CD4-positive, alpha-beta T cell (primary cell): ENCODE data around the gene AIMP1. TPM values are rescaled to one million over a fixed set of nuclear protein-coding genes. Genes with fewer than 3 reads are reported as not detected.

ENCODE experiments used
- ATAC-seq: fragments of 200-7000 bp; cut with Tn5 transposase; one replicate; pipeline ENCODE4 v1.10.0; 2022; ENCODE audit warnings: mild to moderate bottlenecking; ENCODE audit not compliant: poor library complexity
- CTCF ChIA-PET: fragments of 350-600 bp; sonication (Branson Sonifier 250); formaldehyde crosslinking; loops from one replicate; lab custom pipeline; 2021; ENCODE audit warnings: antibody characterized with exemption, inconsistent platforms; lab: Charles Lee
- POLR2A ChIA-PET: fragments of 350-600 bp; sonication (Branson Sonifier 250); formaldehyde crosslinking; loops from one replicate; lab custom pipeline; 2021; ENCODE audit warnings: antibody characterized with exemption, inconsistent platforms; lab: Charles Lee
- DNase-seq, 14 experiments: peaks; one replicate each; pipeline ENCODE4 v3.0.0-alpha.2; 2013 to 2020; ENCODE audit warnings: mixed read lengths in 2 of 14
- H3K27ac ChIP-seq, 2 donors: one replicate each; pipeline versions ENCODE4 v1.5.1 to v1.7.0; 2013; ENCODE audit warnings: low read length in 2 of 2, low read depth in 1 of 2, mild to moderate bottlenecking in 1 of 2
- H3K27me3 ChIP-seq, 2 experiments: 1 replicate in 1 of 2; 2 replicates in 1 of 2; pipeline versions ENCODE4 v1.6.1 to v1.7.0; 2013; ENCODE audit warnings: low read length in 2 of 2, control low read depth in 1 of 2, mild to moderate bottlenecking in 1 of 2, moderate library complexity in 1 of 2; ENCODE audit not compliant: insufficient read depth in 2 of 2, control insufficient read depth in 1 of 2
- H3K36me3 ChIP-seq: one replicate; pipeline ENCODE4 v1.6.1; 2013; ENCODE audit warnings: low read length, control low read depth; ENCODE audit not compliant: insufficient read depth
- H3K4me1 ChIP-seq: one replicate; pipeline ENCODE4 v1.6.1; 2013; ENCODE audit warnings: low read length, control low read depth; ENCODE audit not compliant: insufficient read depth
- H3K4me3 ChIP-seq: one replicate; pipeline ENCODE4 v1.5.1; 2013; ENCODE audit warnings: mild to moderate bottlenecking, low read length, moderate library complexity
- H3K9me3 ChIP-seq, 2 experiments: 1 replicate in 1 of 2; 2 replicates in 1 of 2; pipeline versions ENCODE4 v1.6.1 to v1.7.0; 2013; ENCODE audit warnings: low read length in 2 of 2, mild to moderate bottlenecking in 2 of 2, control low read depth in 1 of 2, moderate library complexity in 1 of 2; ENCODE audit not compliant: control insufficient read depth in 1 of 2, insufficient read depth in 1 of 2
- H3K27ac Mint-ChIP-seq: one replicate; pipeline ENCODE4 v1.8.0; 2020; ENCODE audit warnings: mixed read lengths
- H3K27me3 Mint-ChIP-seq: one replicate; pipeline ENCODE4 v1.8.0; 2021; ENCODE audit warnings: mixed read lengths
- H3K36me3 Mint-ChIP-seq: one replicate; pipeline ENCODE4 v1.8.0; 2021; ENCODE audit warnings: low read depth, mixed read lengths
- H3K4me1 Mint-ChIP-seq: one replicate; pipeline ENCODE4 v1.8.0; 2021; ENCODE audit warnings: low read depth, mixed read lengths
- H3K4me3 Mint-ChIP-seq: one replicate; pipeline ENCODE4 v1.8.0; 2020; ENCODE audit warnings: mild to moderate bottlenecking, mixed read lengths
- H3K9me3 Mint-ChIP-seq: one replicate; pipeline ENCODE4 v1.8.0; 2020; ENCODE audit warnings: mixed read lengths
- CTCF ChIP-seq: fragments of 200-600 bp; IDR thresholded peaks from one replicate; pipeline ENCODE4 v1.8.0; 2022; ENCODE audit warnings: antibody characterized with exemption, mild to moderate bottlenecking
- intact Hi-C, 2 experiments: fragments of 100-400 bp; cut with DNase I in 1 of 2; cut with micrococcal nuclease in 1 of 2; formaldehyde crosslinking; loops; one replicate each; pipeline versions ENCODE4 v1.15.1 to v1.9.0; 2023 to 2025; cut with DNase I, micrococcal nuclease
- total RNA-seq, 174 experiments: library from RNA in 2 of 174; stranded (reverse) in 2 of 174; gene quantifications; one replicate each; pipeline ENCODE4 v1.2.3 and lab custom pipeline; 2021 to 2026

The AIMP1 gene
- total RNA-seq, 2 experiments from 2014 or later = 75.4 to 77.8 TPM

- H3K9me3 Mint-ChIP-seq = no peaks in the 10 kb centered on the region
- DNase-seq (no peak), ATAC-seq (no peak)
- no peaks in the 10 kb centered on the region for H3K4me1 Mint-ChIP-seq
- H3K36me3 Mint-ChIP-seq = no peaks in the 10 kb centered on the region
- TF ChIP-seq CTCF = no peak
- H3K36me3 ChIP-seq = no peaks in the 10 kb centered on the region
- H3K4me3 Mint-ChIP-seq = no peak overlapping the region
- H3K27ac ChIP-seq = no peak overlapping the region
- H3K9me3 ChIP-seq = no peaks in the 10 kb centered on the region
- H3K27me3 Mint-ChIP-seq = peaks cover 35% of the 10 kb centered on the region
- H3K27me3 ChIP-seq = peaks cover 0 to 14% of the 10 kb centered on the region in 2 experiments
- H3K4me1 ChIP-seq = no peaks in the 10 kb centered on the region
- POLR2A ChIA-PET = no interaction called here
- H3K4me3 ChIP-seq = no peak overlapping the region
- CTCF ChIA-PET = no interaction called here
- no peak overlapping the region for H3K27ac Mint-ChIP-seq
- intact Hi-C loops = loop anchor here in 1 of 2 experiments (2.0 kb wide), 1 partner anchor 1366 kb away; no protein-coding TSS in a partner anchor
These were observed 54.8 kb downstream of the AIMP1 start for GRCh38 chr4:106371161-106371560.

- peaks cover 35% of the 10 kb centered on the region for H3K27me3 Mint-ChIP-seq
- Histone ChIP-seq H3K9me3 (no peaks in the 10 kb centered on the region), H3K27ac (no peak overlapping the region), H3K4me3 (no peak overlapping the region), H3K4me1 (no peaks in the 10 kb centered on the region), H3K27me3 (peaks cover 0 to 14% of the 10 kb centered on the region in 2 experiments), H3K36me3 (no peaks in the 10 kb centered on the region)
- DNase-seq = no peak
- no peak for TF ChIP-seq CTCF
- intact Hi-C loops = no loop called here
- no peaks in the 10 kb centered on the region for H3K9me3 Mint-ChIP-seq
- POLR2A ChIA-PET = no interaction called here
- no peaks in the 10 kb centered on the region for H3K36me3 Mint-ChIP-seq
- no peaks in the 10 kb centered on the region for H3K4me1 Mint-ChIP-seq
- CTCF ChIA-PET = no interaction called here
- no peak overlapping the region for H3K27ac Mint-ChIP-seq
- no peak overlapping the region for H3K4me3 Mint-ChIP-seq
- ATAC-seq = no peak
These were observed 56.7 kb downstream of the AIMP1 start for GRCh38 chr4:106373026-106373425.

- ChIA-PET POLR2A (no interaction called here), CTCF (no interaction called here)
- no peaks in the 10 kb centered on the region for H3K36me3 Mint-ChIP-seq
- Histone ChIP-seq H3K9me3 (peaks cover 0 to 4% of the 10 kb centered on the region in 2 experiments), H3K4me1 (no peaks in the 10 kb centered on the region), H3K27me3 (no peaks in the 10 kb centered on the region), H3K4me3 (no peak overlapping the region), H3K36me3 (no peaks in the 10 kb centered on the region), H3K27ac (no peak overlapping the region)
- H3K4me1 Mint-ChIP-seq = no peaks in the 10 kb centered on the region
- H3K27ac Mint-ChIP-seq = no peak overlapping the region
- no peak for TF ChIP-seq CTCF
- DNase-seq (no peak), ATAC-seq (no peak)
- peaks cover 18% of the 10 kb centered on the region for H3K27me3 Mint-ChIP-seq
- intact Hi-C loops = no loop called here
- peaks cover 4% of the 10 kb centered on the region for H3K9me3 Mint-ChIP-seq
- no peak overlapping the region for H3K4me3 Mint-ChIP-seq
These were observed 63.8 kb downstream of the AIMP1 start for GRCh38 chr4:106380179-106380578.
